ENCODE results near the gene SLC46A3.

The SLC46A3 gene

DNA sequence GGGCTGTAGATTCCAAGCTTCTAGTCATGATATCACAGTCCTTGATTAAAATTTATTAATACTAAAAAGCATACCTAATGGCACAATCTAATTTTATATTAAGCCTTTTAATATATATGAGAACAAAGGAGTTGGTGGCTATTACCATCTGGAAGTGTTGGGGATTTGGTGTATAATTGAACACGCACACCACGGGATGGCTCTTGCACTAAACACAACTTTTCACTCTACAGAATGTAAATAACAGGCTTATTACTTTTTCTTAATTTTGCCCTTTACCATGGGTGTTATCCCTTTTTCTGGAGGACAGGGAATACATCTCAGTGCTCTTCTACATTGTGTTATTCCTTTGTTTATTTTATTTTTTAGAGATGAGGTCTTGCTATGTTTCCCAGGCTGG is 38.2 kb downstream of the SLC46A3 start:
- H3K27ac ChIP-seq, result no peak overlapping the region
- TF ChIP-seq ZFX (IDR thresholded peaks at IDR 0.05), result no peak
- TF ChIP-seq, protein P1, sequence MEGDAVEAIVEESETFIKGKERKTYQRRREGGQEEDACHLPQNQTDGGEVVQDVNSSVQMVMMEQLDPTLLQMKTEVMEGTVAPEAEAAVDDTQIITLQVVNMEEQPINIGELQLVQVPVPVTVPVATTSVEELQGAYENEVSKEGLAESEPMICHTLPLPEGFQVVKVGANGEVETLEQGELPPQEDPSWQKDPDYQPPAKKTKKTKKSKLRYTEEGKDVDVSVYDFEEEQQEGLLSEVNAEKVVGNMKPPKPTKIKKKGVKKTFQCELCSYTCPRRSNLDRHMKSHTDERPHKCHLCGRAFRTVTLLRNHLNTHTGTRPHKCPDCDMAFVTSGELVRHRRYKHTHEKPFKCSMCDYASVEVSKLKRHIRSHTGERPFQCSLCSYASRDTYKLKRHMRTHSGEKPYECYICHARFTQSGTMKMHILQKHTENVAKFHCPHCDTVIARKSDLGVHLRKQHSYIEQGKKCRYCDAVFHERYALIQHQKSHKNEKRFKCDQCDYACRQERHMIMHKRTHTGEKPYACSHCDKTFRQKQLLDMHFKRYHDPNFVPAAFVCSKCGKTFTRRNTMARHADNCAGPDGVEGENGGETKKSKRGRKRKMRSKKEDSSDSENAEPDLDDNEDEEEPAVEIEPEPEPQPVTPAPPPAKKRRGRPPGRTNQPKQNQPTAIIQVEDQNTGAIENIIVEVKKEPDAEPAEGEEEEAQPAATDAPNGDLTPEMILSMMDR (conservative IDR thresholded peaks at IDR 0.05), result no peak

DNA sequence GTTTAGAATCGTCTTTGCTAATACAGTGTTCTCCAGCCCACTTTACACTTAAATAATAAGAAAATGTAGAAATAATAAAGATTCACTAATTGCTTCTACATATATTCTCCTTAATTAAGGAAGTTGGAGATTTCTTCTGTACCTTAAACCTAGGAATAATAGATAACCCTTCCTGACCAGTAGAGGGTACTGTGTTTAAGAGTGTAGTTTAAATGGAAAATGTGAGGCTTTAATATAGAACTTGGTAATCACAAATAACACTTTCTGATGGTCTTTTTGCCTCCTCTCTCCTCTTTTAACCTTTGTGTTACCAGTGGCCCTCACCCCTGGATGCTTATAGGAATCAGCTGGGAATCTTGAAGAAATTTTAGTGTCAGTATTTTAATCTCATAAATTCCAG is 39.1 kb downstream of the SLC46A3 start:
- no peak overlapping the region for H3K27ac ChIP-seq
- TF ChIP-seq, protein P1 (conservative IDR thresholded peaks at IDR 0.05), result peak; percentile 69
- no peak for TF ChIP-seq ZFX (IDR thresholded peaks at IDR 0.05)

DNA sequence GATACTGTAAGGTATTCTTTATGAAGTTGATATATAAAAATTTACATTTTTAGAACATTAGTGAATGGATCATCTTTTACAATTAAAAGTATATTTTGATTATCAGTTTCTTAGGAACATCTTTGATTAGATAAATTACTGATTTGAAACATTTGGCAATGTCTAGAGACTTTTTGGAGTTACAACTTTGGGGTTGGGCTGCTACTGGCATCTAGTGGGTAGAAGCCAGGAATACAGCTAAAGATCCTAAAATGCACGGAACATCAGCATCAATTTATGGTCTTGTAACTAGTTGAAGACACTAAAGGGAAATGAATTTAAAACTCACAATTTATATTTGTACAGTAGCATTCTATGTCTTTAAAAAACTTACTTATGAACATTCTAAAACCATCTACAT is 40.0 kb downstream of the SLC46A3 start:
- TF ChIP-seq ZFX (IDR thresholded peaks at IDR 0.05), result no peak
- TF ChIP-seq, protein P1 (conservative IDR thresholded peaks at IDR 0.05), result peak; percentile 21
- H3K27ac ChIP-seq, result no peak overlapping the region

DNA sequence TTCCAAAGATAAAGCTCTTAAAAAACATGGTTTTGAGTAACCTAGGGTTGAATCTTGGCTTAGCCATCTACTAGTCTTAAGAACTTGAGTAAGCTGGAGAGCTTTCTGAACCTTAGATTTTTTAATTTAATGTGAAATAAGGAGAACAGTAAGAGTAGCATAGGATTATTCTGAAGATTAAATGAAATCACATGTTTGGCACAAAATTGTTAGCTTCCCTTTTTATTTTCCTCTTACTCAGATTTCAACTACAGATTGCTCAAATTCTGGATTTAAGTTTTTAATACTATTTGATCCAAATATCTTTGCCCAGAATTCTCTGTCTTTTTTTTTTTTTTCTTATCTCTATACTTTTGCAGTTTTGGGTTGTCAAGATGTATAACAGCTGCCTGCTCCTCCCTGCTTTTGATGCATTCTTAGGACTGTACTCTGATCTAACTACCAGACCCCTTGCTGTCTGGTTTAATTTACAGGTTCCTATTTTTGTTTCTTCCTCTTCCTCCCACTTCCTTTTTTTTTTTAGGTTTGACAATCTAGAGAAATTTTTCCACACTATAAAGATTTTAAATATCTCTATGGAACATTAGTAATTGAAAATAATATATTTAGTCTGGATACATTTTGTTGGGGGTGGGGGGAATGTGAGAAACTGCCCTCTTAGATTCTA is 47.5 kb downstream of the SLC46A3 start:
- TF ChIP-seq, protein P1 (conservative IDR thresholded peaks at IDR 0.05), result no peak
- no peak for TF ChIP-seq ZFX (IDR thresholded peaks at IDR 0.05)
- no peak overlapping the region for H3K27ac ChIP-seq

DNA sequence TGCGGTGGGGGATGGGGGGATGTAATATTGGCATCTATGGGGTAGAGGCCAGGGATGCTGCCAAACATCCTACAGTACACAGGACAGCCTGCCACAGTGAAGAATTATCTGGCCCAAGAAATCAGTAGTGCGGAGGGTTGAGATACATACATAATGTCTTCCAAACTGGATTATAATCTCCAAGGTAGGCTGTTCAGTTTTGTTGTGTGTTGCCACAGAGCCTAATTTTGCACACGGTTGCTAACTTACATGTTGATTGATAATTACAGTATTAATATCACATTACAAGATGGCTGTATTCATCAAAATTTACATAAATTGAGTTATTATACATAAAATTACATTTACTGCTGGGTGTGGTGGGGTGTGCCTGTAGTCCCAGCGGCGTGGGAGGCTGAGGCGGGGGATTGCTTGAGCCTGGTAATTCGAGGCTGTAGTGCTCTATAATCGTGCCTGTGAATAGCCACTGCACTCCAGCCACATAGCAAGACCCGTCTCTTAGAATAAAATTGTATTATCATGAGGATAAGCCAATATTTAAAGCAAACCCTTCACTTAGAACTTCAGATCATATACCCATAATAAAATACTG is 51.8 kb downstream of the SLC46A3 start:
- no peak overlapping the region for H3K27ac ChIP-seq
- TF ChIP-seq ZFX (IDR thresholded peaks at IDR 0.05), result no peak
- TF ChIP-seq, protein P1 (conservative IDR thresholded peaks at IDR 0.05), result no peak

DNA sequence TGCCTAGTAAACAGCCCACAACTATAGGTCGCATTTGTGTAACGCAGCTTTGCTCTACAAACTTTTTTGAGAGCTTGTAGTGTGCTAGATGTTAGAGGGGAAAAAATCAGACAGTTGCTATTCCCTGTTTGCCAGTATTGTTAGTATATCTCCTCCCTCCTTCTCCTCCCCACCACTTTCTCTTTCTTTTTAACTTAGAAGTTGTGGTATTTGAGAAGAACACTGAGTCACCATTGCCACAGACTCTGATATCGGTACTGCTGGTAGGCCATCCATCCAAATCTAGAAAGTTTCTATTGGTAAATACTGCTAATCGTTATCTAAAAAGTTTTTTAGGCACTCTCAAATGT is 59.2 kb downstream of the SLC46A3 start:
- H3K27ac ChIP-seq, result peak overlapping the region; percentile 90
- TF ChIP-seq, protein P1 (conservative IDR thresholded peaks at IDR 0.05), result no peak
- no peak for TF ChIP-seq ZFX (IDR thresholded peaks at IDR 0.05)

DNA sequence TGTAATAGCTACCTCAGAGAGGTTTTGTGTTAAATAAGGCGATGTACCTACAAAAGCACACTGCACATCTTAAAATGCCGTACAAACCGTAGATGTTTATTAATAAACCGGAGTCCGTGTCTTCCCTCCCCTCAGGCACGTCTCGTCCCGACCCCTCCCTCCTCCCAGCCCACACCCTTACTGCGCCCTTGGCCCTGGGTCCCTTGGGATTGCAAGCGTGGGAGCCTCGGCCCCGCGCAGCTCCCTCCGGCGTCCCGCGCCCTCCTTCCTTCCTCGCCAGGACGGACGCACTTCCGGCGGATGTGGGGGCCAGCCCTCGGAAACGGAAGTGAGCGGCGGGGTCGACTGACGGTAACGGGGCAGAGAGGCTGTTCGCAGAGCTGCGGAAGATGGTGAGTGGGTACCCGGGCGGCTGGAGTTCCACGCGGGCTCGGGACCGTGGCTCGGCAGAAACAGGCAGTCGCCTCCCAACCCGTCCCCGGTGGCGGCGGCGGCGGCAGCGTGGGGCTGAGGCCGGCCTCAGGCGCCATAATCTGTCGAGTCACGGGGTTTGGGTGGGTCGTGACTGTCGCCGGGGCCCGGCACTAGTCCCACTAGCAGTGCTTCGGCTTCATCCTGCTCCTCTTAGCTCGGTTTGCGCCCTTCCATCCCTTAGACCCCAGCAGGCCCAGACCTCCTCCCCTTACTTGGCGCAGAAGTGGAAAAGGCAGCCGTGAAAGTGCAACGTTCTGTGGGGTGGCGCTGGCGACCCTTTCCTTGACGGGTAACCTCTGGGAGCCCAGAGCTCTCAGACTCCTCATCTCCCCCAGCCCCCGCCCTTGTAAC is 59.8 kb downstream of the SLC46A3 start, which contains the start of gene POMP:
POMP (plus strand) TSS at position 335 of the 825 bp plus-strand sequence; CDS start at position 390, 55 bp downstream.
- peak within 1 kb of the TSS; percentile 90 for H3K27ac ChIP-seq
- TF ChIP-seq, protein P1 (conservative IDR thresholded peaks at IDR 0.05), result no peak
- peak; percentile 77 for TF ChIP-seq ZFX (IDR thresholded peaks at IDR 0.05)

Measured in C4-2B (cell line).